Heart left ventricle (tissue), 16 donors: ENCODE measurements around the gene ITGA7. TPM values are rescaled to one million over a fixed set of nuclear protein-coding genes. Genes with fewer than 3 reads are reported as not detected.
"Not testable (repeated sequence)": the region's sequence is repeated elsewhere in the genome, so short reads cannot be mapped to it uniquely, and the experiment has no call there.

ENCODE experiments used
- ATAC-seq, 4 donors: fragments of 200-7000 bp; cut with Tn5 transposase; one replicate each; pipeline ENCODE4 v1.9.1; 2020 to 2022; ENCODE audit warnings: moderate library complexity in 4 of 4, mild to moderate bottlenecking in 3 of 4, moderate number of reproducible peaks in 1 of 4
- DNase-seq, 5 donors: peaks; one replicate each; pipeline ENCODE4 v3.0.0-alpha.2; 2020
- H3K27ac ChIP-seq, 12 donors: fragments of 200-600 bp; sonication (generic) in 4 of 12; one replicate each; pipeline versions ENCODE4 v1.5.0 to v1.8.0; 2016 to 2022; ENCODE audit warnings: mild to moderate bottlenecking in 2 of 12
- H3K27me3 ChIP-seq, 9 donors: fragments of 200-600 bp; sonication (generic) in 2 of 9; one replicate each; pipeline versions ENCODE4 v1.5.1 to v1.8.0; 2016 to 2022; ENCODE audit warnings: mild to moderate bottlenecking in 3 of 9
- H3K36me3 ChIP-seq, 9 donors: fragments of 200-600 bp; sonication (generic) in 2 of 9; one replicate each; pipeline versions ENCODE4 v1.5.0 to v1.8.0; 2018 to 2022; ENCODE audit warnings: mild to moderate bottlenecking in 2 of 9
- H3K4me1 ChIP-seq, 12 donors: fragments of 200-600 bp; sonication (generic) in 4 of 12; one replicate each; pipeline versions ENCODE4 v1.5.0 to v1.8.0; 2016 to 2022; ENCODE audit warnings: mild to moderate bottlenecking in 3 of 12
- H3K4me3 ChIP-seq, 12 donors: fragments of 200-600 bp; sonication (generic) in 4 of 12; one replicate each; pipeline versions ENCODE4 v1.5.0 to v1.8.0; 2017 to 2022; ENCODE audit warnings: mild to moderate bottlenecking in 9 of 12, moderate library complexity in 4 of 12
- H3K9me3 ChIP-seq, 12 donors: fragments of 200-600 bp; sonication (generic) in 4 of 12; one replicate each; pipeline versions ENCODE4 v1.5.0 to v1.8.0; 2016 to 2022; ENCODE audit warnings: mild to moderate bottlenecking in 1 of 12
- POLR2A ChIP-seq, 2 donors: fragments of 450-650 bp; IDR thresholded peaks; one replicate each; pipeline ENCODE4 v1.6.1; 2017; ENCODE audit warnings: antibody characterized with exemption in 2 of 2, mild to moderate bottlenecking in 2 of 2, moderate library complexity in 2 of 2
- WGBS, 4 donors: extraction: QIAGEN DNeasy Blood & Tissue Kit in 2 of 4; methylation state at CpG; one replicate each; pipeline versions ENCODE4 v1.1.5 to v1.1.7; 2013 to 2018; 5-methylcytosine and 5-hydroxymethylcytosine counted together
- intact Hi-C, 10 donors: fragments of 100-400 bp; cut with DNase I; formaldehyde crosslinking; loops; one replicate each; pipeline versions ENCODE4 v1.11.1 to v1.14.2; 2022
- polyA plus RNA-seq, 2 donors: library from polyadenylated mRNA; stranded (reverse); fragments of 200-250 nt; gene quantifications; one replicate each; pipeline ENCODE4 v1.2.3, GENCODE V29; 2013
- total RNA-seq, 9 donors: library from RNA; depleted of rRNA in 2 of 9; stranded (reverse); fragments of >200 nt in 2 of 9; fragmentation: NEBNext Ultra II Directional in 3 of 9; extraction: Animal tissue kit (Norgen Biotek cat#: 25700) in 3 of 9; gene quantifications; one replicate each; pipeline versions ENCODE4 v1.1.0 to v1.2.4, GENCODE V29; 2016 to 2023
- TF ChIP-seq, protein P1 (sequence below), 12 donors: fragments of 200-600 bp; sonication (generic) in 4 of 12; IDR thresholded peaks; one replicate each; pipeline versions ENCODE4 v1.5.0 to v1.8.0; 2018 to 2022; ENCODE audit warnings: antibody characterized with exemption in 12 of 12, mild to moderate bottlenecking in 5 of 12
- donor health status: ischemic (EF 13 %, LVEDD 7.1; RV severe dilation, severe dysfunction).
- donor health status: healthy with polysubstance abuse.
- donor health status: DM: no; HTN: yes; CAD: no.
- donor health status: DM: no; HTN: no; CAD: no.
- donor health status: ischemic (EF 25% LVEDD 6.9; RV normal size, moderate dysfunction).
- donor health status: ischemic (EF 25% LVEDD 5.7; RV mildly dilated, moderate dysfunction).
- donor health status: healthy.
- donor health status: DM: yes; HTN: yes; CAD: no.
- donor health status: ischemic (EF 35%, LVEDD 5.7; RV mildly dilated, moderate dysfunction).
- donor health status: nonischemic (EF 11% LVEDD 7.7; RV severe dilation, severe dysfunction).
- donor health status: DM: yes; HTN: yes; CAD: no.
- donor health status: PGD.
- donor health status: ischemic (EF 29% LVEDD 5.4; RV normal size, mild dysfunction).
- donor health status: nonischemic (EF 23%, LVEDD 6.1; RV moderate dilation, normal function).

The ITGA7 gene
- total and polyA plus RNA-seq, 11 donors, result 173 to 1,007 (median 573) TPM

DNA sequence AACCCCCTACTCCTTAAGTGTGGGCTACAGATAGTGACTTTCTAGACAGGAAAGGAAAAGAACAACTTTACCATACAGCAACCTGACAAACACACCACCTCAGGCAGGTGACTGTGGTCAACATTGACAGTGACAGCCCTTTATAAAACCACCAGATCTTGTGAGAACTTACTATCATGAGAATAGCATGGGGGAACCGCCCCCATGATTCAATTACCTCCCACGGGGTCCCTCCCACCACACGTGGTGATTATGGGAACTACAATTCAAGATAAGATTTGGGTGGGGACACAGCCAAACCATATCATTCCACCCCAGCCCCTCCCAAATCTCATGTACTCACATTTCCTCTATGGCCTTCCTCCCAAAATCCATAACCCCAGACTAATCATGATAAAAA, 54.7 kb downstream of the ITGA7 start:
- ATAC-seq (no peak), DNase-seq (no peak)
- no peak overlapping the region for H3K4me3 ChIP-seq
- H3K4me1 ChIP-seq, result peaks cover 0 to 12% (median 3%) of the 10 kb centered on the region in 12 donors
- intact Hi-C loops, result no loop called here
- 61 to 64% (median 62%) methylated on average over 3 of the region's 3 CpGs for WGBS, 4 donors
- TF ChIP-seq, protein P1, sequence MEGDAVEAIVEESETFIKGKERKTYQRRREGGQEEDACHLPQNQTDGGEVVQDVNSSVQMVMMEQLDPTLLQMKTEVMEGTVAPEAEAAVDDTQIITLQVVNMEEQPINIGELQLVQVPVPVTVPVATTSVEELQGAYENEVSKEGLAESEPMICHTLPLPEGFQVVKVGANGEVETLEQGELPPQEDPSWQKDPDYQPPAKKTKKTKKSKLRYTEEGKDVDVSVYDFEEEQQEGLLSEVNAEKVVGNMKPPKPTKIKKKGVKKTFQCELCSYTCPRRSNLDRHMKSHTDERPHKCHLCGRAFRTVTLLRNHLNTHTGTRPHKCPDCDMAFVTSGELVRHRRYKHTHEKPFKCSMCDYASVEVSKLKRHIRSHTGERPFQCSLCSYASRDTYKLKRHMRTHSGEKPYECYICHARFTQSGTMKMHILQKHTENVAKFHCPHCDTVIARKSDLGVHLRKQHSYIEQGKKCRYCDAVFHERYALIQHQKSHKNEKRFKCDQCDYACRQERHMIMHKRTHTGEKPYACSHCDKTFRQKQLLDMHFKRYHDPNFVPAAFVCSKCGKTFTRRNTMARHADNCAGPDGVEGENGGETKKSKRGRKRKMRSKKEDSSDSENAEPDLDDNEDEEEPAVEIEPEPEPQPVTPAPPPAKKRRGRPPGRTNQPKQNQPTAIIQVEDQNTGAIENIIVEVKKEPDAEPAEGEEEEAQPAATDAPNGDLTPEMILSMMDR (IDR thresholded peaks at IDR 0.05), result no peak
- no peak for TF ChIP-seq POLR2A (IDR thresholded peaks at IDR 0.05)
- H3K27me3 ChIP-seq, result no peaks in the 10 kb centered on the region
- H3K27ac ChIP-seq, result no peak overlapping the region
- no peaks in the 10 kb centered on the region for H3K9me3 ChIP-seq
- H3K36me3 ChIP-seq, result no peaks in the 10 kb centered on the region

DNA sequence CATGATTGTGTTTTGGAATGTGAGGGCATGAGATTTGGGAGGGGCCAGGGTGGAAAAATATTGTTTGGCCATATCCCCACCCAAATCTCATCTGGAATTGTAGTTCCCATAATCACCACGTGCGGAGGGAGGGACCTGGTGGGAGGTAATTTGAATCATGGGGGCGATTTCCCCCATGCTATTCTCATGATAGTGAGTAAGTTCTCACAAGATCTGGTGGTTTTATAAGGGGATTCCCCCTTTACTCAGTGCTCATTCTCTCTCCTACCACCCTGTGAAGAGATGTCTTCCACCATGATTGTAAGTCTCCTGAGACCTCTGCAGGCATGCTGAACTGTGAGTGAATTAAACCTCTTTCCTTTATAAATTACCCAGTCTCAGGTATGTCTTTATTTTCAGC, 55.4 kb downstream of the ITGA7 start:
- Histone ChIP-seq H3K4me3 (no peak overlapping the region), H3K9me3 (no peaks in the 10 kb centered on the region), H3K27me3 (no peaks in the 10 kb centered on the region), H3K36me3 (no peaks in the 10 kb centered on the region), H3K4me1 (peaks cover 0 to 12% (median 2%) of the 10 kb centered on the region in 12 donors), H3K27ac (no peak overlapping the region)
- TF ChIP-seq, protein P1 (IDR thresholded peaks at IDR 0.05), result no peak
- TF ChIP-seq POLR2A (IDR thresholded peaks at IDR 0.05), result no peak
- no peak for ATAC-seq
- WGBS, 4 donors, result 82 to 84% (median 83%) methylated on average over 3 of the region's 3 CpGs
- intact Hi-C loops, result no loop called here
- no peak for DNase-seq

- TF ChIP-seq POLR2A (IDR thresholded peaks at IDR 0.05), result no peak
- TF ChIP-seq, protein P1 (IDR thresholded peaks at IDR 0.05), result no peak
- Histone ChIP-seq H3K27ac (no peak overlapping the region), H3K36me3 (no peaks in the 10 kb centered on the region), H3K27me3 (no peaks in the 10 kb centered on the region), H3K9me3 (no peaks in the 10 kb centered on the region), H3K4me3 (no peak overlapping the region), H3K4me1 (peaks cover 0 to 19% (median 5%) of the 10 kb centered on the region in 12 donors)
- ATAC-seq, result no peak
- WGBS, 4 donors, result 70 to 78% (median 75%) methylated on average over 4 to 5 of the region's 5 CpGs
- intact Hi-C loops, result no loop called here
- no peak for DNase-seq
Measured at GRCh38 chr12:55651299-55651683, 56.4 kb downstream of the ITGA7 start.

DNA sequence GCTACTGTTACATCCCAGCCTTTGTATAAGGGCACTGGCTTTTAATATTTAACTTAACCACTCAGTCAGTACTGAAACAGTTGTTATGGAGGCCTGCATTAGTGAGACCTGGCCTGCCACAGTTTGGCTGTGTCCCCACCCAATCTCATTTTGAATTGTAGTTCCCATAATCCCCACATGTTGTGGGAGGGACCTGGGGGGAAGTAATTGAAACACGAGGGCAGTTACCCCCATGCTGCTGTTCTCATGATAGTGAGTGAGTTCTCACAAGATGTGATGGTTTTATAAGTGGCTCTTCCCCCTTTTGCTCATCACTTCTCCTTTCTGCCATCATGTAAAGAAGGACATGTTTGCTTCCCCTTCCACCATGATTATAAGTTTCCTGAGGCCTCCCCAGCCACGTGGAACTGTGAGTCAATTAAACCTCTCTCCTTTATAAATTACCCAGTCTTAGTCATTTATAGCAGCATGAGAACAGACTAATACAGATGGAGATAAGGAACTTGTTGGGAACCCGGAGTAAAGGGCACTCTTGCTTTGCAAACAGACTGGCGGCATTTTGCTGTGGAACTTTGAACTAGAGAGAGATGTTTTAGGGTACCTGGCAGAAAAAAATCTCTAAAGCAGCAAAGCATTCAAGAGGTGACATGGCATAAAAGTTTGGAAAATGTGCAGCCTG, 56.9 kb downstream of the ITGA7 start:
- H3K4me3 ChIP-seq, DNase-seq, H3K27me3 ChIP-seq, H3K36me3 ChIP-seq, intact Hi-C loops, ATAC-seq, H3K9me3 ChIP-seq: not testable (repeated sequence)
- peaks cover 0 to 21% (median 6%) of the 10 kb centered on the region in 12 donors for H3K4me1 ChIP-seq
- peak overlapping the region in 1 of 12 donors; percentile 66 for H3K27ac ChIP-seq
- WGBS, 4 donors, result 53 to 67% (median 60%) methylated on average over 4 of the region's 4 CpGs

DNA sequence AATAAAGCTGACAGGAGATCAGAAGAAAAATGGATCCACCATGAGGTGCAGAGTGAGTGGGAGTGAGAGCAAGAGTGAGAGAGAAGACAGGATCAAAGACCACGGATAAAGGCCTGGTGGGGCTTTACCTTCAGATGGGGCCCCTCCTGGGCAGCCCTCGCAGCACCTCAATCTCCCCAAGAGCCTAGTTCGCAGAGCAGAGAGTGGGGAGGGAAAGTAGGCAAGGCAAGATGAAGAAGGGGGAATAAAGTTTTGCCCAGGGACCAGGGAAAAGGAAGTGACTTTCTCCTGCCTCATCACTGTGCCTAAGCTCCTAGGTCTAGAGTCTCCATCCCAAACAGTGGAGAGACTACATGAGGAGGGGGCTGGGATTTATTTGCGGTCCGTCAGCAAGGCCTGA, 60.7 kb downstream of the ITGA7 start:
- no peak for TF ChIP-seq POLR2A (IDR thresholded peaks at IDR 0.05)
- TF ChIP-seq, protein P1 (IDR thresholded peaks at IDR 0.05), result no peak
- DNase-seq, result no peak
- 93 to 97% (median 95%) methylated on average over 5 of the region's 5 CpGs for WGBS, 4 donors
- Histone ChIP-seq H3K4me3 (no peak overlapping the region), H3K4me1 (peaks cover 0 to 40% (median 6%) of the 10 kb centered on the region in 12 donors), H3K36me3 (no peaks in the 10 kb centered on the region), H3K9me3 (no peaks in the 10 kb centered on the region), H3K27me3 (no peaks in the 10 kb centered on the region), H3K27ac (peak overlapping the region; percentile 59 to 87 (median 76))
- ATAC-seq, result no peak
- intact Hi-C loops, result no loop called here
